ENCODE results near the gene TMEM89. TPM values are rescaled to one million over a fixed set of nuclear protein-coding genes. Genes with fewer than 3 reads are reported as not detected.

TMEM89 gene
- polyA plus RNA-seq, 2 of the 4 experiments (the other 2 are of a cell fraction): not detected

- H3K9me3 ChIP-seq: no peaks in the 10 kb centered on the region
- ATAC-seq (no peak), FAIRE-seq (no peak), DNase-seq (ENCODE audit: low read depth in 1 of 2, low spot score in 1 of 2) (no peak)
- CTCF ChIA-PET: no interaction called here
- TF ChIP-seq RNF2 (IDR thresholded peaks at IDR 0.05; ENCODE audit: borderline replicate concordance, low read depth) (no peak), TP53 (CRISPR knock-in tag; IDR thresholded peaks at IDR 0.05) (no peak), RFX5 (IDR thresholded peaks at IDR 0.05) (no peak)
- TF ChIP-seq, protein P1, sequence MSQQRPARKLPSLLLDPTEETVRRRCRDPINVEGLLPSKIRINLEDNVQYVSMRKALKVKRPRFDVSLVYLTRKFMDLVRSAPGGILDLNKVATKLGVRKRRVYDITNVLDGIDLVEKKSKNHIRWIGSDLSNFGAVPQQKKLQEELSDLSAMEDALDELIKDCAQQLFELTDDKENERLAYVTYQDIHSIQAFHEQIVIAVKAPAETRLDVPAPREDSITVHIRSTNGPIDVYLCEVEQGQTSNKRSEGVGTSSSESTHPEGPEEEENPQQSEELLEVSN (IDR thresholded peaks at IDR 0.05; ENCODE audit: borderline replicate concordance, low read depth): no peak
- H3K4me2 ChIP-seq: no peak overlapping the region
- H3K4me3 ChIP-seq: no peak overlapping the region
- H3K27ac ChIP-seq: no peak overlapping the region
- peaks cover 6% of the 10 kb centered on the region; the same call in 2 of the 3 replicates for H3K4me1 ChIP-seq
- WGBS (ENCODE audit: missing lambda C conversion rate): 95% methylated on average over 6 of the region's 8 CpGs
- POLR2A ChIA-PET: no interaction called here
Observed at GRCh38 chr3:48585411-48585810, 36.2 kb downstream of the TMEM89 start.

DNA sequence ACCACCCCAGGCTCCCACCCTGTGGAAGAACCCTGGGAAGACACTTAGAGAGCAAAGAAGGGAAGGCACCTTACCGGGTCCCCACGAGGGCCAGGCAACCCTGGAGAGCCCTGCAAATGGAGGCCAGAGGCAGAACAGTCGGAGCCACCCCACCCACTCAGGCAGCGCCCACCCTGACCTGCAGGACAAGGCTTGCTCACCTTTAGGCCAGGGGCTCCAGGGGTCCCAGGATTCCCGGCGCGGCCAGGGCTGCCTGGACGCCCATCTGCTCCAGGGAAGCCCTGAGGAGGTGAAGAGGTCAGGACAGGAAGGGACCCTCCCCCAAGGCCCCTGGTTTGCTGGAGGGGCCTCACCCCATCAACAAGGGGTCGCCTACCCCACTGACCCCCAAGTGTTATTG is 36.7 kb downstream of the TMEM89 start:
- Histone ChIP-seq H3K4me2 (no peak overlapping the region), H3K4me1 (no peaks in the 10 kb centered on the region; the same call in 2 of the 3 replicates), H3K9me3 (no peaks in the 10 kb centered on the region), H3K4me3 (no peak overlapping the region), H3K27ac (no peak overlapping the region)
- TF ChIP-seq, protein P2, sequence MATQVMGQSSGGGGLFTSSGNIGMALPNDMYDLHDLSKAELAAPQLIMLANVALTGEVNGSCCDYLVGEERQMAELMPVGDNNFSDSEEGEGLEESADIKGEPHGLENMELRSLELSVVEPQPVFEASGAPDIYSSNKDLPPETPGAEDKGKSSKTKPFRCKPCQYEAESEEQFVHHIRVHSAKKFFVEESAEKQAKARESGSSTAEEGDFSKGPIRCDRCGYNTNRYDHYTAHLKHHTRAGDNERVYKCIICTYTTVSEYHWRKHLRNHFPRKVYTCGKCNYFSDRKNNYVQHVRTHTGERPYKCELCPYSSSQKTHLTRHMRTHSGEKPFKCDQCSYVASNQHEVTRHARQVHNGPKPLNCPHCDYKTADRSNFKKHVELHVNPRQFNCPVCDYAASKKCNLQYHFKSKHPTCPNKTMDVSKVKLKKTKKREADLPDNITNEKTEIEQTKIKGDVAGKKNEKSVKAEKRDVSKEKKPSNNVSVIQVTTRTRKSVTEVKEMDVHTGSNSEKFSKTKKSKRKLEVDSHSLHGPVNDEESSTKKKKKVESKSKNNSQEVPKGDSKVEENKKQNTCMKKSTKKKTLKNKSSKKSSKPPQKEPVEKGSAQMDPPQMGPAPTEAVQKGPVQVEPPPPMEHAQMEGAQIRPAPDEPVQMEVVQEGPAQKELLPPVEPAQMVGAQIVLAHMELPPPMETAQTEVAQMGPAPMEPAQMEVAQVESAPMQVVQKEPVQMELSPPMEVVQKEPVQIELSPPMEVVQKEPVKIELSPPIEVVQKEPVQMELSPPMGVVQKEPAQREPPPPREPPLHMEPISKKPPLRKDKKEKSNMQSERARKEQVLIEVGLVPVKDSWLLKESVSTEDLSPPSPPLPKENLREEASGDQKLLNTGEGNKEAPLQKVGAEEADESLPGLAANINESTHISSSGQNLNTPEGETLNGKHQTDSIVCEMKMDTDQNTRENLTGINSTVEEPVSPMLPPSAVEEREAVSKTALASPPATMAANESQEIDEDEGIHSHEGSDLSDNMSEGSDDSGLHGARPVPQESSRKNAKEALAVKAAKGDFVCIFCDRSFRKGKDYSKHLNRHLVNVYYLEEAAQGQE (IDR thresholded peaks at IDR 0.05): no peak
- TF ChIP-seq HEYL (CRISPR knock-in tag; IDR thresholded peaks at IDR 0.05) (no peak), NFE2L2 (conservative IDR thresholded peaks at IDR 0.05; ENCODE audit: low read length) (no peak), KDM5A (IDR thresholded peaks at IDR 0.05) (no peak), RCOR1 (IDR thresholded peaks at IDR 0.05; ENCODE audit: low read depth, low read length) (no peak)
- FAIRE-seq: no peak
- no peak for ATAC-seq
- DNase-seq (ENCODE audit: low read depth in 1 of 2, low spot score in 1 of 2): no peak
- ChIA-PET POLR2A (no interaction called here), CTCF (no interaction called here)
- WGBS (ENCODE audit: missing lambda C conversion rate): 90% methylated on average over 2 of the region's 9 CpGs

GRCh38 chr3:48581621-48582481 is 39.7 kb downstream of the TMEM89 start:
- no peaks in the 10 kb centered on the region for H3K9me3 ChIP-seq
- H3K27ac ChIP-seq: no peak overlapping the region
- 96% methylated on average over 13 of the region's 14 CpGs for WGBS (ENCODE audit: missing lambda C conversion rate)
- ATAC-seq (no peak), FAIRE-seq (no peak), DNase-seq (ENCODE audit: low read depth in 1 of 2, low spot score in 1 of 2) (no peak)
- CTCF ChIA-PET: interaction anchor here (0.7 to 1.5 kb wide), 2 partner anchors 10 to 24 kb away, joined by 3 to 4 read pairs; no protein-coding TSS in a partner anchor
- TF ChIP-seq ELK1 (IDR thresholded peaks at IDR 0.05; ENCODE audit: low read depth, low read length) (no peak), HMGXB4 (CRISPR knock-in tag; IDR thresholded peaks at IDR 0.05; ENCODE audit: borderline replicate concordance) (no peak), FOSL2 (IDR thresholded peaks at IDR 0.05) (no peak), FOSL2 (CRISPR knock-in tag; IDR thresholded peaks at IDR 0.05) (no peak), ZSCAN20 (CRISPR knock-in tag; IDR thresholded peaks at IDR 0.05) (no peak), RARB (CRISPR knock-in tag; IDR thresholded peaks at IDR 0.05) (no peak), HEYL (CRISPR knock-in tag; IDR thresholded peaks at IDR 0.05) (no peak)
- H3K4me3 ChIP-seq: no peak overlapping the region
- H3K4me1 ChIP-seq: no peaks in the 10 kb centered on the region
- POLR2A ChIA-PET: no interaction called here
- H3K4me2 ChIP-seq: no peak overlapping the region
